HEK293 (cell line): ENCODE data around the gene MAP3K7CL.

Experiments used
- CTCF ChIP-seq: fragments of 450-650 bp; formaldehyde crosslinking; IDR thresholded peaks from 2 replicates; pipeline ENCODE4 v1.5.1; 2016; ENCODE audit warnings: missing biosample characterization, missing genetic modification characterization
- KLF9 ChIP-seq: fragments of 450-650 bp; formaldehyde crosslinking; IDR thresholded peaks from 2 replicates; pipeline ENCODE4 v1.5.1; 2016; ENCODE audit warnings: missing biosample characterization, missing genetic modification characterization, low read depth
- TCF7L2 ChIP-seq: IDR thresholded peaks from 2 replicates; pipeline ENCODE4 v1.6.1; 2011; ENCODE audit warnings: low read depth, mild to moderate bottlenecking, inconsistent platforms, low read length, moderate library complexity, borderline replicate concordance
- YY1 ChIP-seq: fragments of 450-650 bp; formaldehyde crosslinking; IDR thresholded peaks from 2 replicates; pipeline ENCODE4 v1.5.1; 2018; ENCODE audit warnings: missing biosample characterization, missing genetic modification characterization
- ZBTB11 ChIP-seq: fragments of 450-650 bp; formaldehyde crosslinking; conservative IDR thresholded peaks from 2 replicates; pipeline ENCODE4 v1.5.1; 2016; ENCODE audit warnings: low read depth, missing biosample characterization, missing genetic modification characterization
- ZNF37A ChIP-seq: fragments of 450-650 bp; IDR thresholded peaks from 2 replicates; pipeline ENCODE4 v1.5.1; 2018; ENCODE audit warnings: missing biosample characterization, missing genetic modification characterization
- ZNF514 ChIP-seq: fragments of 450-650 bp; formaldehyde crosslinking; IDR thresholded peaks from 2 replicates; pipeline ENCODE4 v1.5.1; 2016; ENCODE audit warnings: missing biosample characterization, missing genetic modification characterization
- ZNF548 ChIP-seq: fragments of 450-650 bp; formaldehyde crosslinking; IDR thresholded peaks from 2 replicates; pipeline ENCODE4 v1.5.1; 2016; ENCODE audit warnings: missing biosample characterization, missing genetic modification characterization

- TF ChIP-seq KLF9 (tag by site-specific recombination) (no peak), ZNF37A (no peak), ZNF514 (tag by site-specific recombination) (no peak), TCF7L2 (no peak), ZBTB11 (tag by site-specific recombination) (no peak), YY1 (tag by site-specific recombination) (no peak), CTCF (tag by site-specific recombination) (no peak), ZNF548 (no peak; the same call in 1 of the 2 replicates)
These were observed 87.4 kb downstream of the MAP3K7CL start for GRCh38 chr21:29217818-29218291.
